ENCODE data around the gene NPIPA5.
"Not testable (repeated sequence)": the region's sequence is repeated elsewhere in the genome, so short reads cannot be mapped to it uniquely, and the experiment has no call there.

Gene NPIPA5

DNA sequence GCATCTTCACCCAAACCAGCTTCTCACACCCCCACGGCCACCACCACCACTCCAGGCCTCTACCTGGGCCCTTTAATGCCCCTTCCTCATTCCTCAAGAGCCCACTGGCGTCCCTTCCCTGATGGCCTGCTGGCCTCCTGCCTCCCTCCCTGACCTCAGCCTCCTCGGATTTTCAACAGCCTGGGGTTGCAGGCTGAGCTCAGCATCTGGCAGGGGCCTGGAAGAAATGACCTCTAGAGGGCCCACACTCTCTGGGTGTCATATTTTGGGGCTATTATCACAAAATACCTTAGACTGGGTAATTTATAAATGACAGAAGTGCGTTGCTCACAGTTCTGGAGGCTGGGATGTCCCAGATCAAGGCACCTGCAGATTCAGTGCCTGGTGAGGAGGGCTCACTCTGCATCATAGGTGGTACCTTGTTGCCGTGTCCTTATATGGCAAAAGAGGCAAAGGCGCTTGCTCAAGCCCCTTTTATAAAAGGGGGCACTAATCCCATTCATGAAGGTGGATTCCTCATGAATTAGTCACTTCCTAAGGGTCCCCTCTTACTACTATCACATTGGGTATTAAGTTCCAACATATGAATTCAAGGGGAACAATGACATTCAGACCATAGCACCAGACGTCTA lies 40.0 kb downstream of the NPIPA5 start:
- H3K27me3 ChIP-seq (ENCODE audit: insufficient read depth, low read length); H3K27ac ChIP-seq (ENCODE audit: low read depth, low read length); H3K4me1 ChIP-seq (ENCODE audit: control insufficient read depth, insufficient read depth, low read length, unreplicated experiment); H3K36me3 ChIP-seq (ENCODE audit: insufficient read depth, low read length); H3K79me2 ChIP-seq (ENCODE audit: control insufficient read depth, insufficient read depth, low read length, unreplicated experiment); H2AFZ ChIP-seq (ENCODE audit: low read length, unreplicated experiment); H3K4me3 ChIP-seq (ENCODE audit: low read depth, low read length): not testable (repeated sequence)

DNA sequence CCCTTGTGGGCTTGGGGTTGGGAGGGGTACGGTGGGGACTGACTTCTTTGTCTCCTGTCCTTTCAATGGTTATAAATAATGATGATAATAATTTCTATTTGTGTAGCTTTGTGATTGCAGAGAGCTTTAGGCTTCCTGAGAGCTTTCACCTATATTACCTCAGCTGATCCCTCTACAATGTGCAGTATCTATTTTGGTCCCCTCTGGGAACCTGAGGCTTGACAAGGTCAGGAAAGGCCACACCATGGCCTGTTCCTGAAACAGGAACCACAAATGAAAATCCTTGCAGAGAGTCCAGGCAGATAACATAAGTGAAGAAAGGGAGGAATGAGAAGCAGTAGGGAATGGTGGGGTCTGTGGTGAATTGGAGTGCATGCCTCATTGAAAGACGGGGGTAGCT lies 42.5 kb downstream of the NPIPA5 start:
- not testable (repeated sequence) for H2AFZ ChIP-seq (ENCODE audit: low read length, unreplicated experiment); H3K27me3 ChIP-seq (ENCODE audit: insufficient read depth, low read length); H3K4me3 ChIP-seq (ENCODE audit: low read depth, low read length); H3K36me3 ChIP-seq (ENCODE audit: insufficient read depth, low read length); H3K79me2 ChIP-seq (ENCODE audit: control insufficient read depth, insufficient read depth, low read length, unreplicated experiment); H3K4me1 ChIP-seq (ENCODE audit: control insufficient read depth, insufficient read depth, low read length, unreplicated experiment); H3K27ac ChIP-seq (ENCODE audit: low read depth, low read length)

GRCh38 chr16:15333969-15334368 lies 44.1 kb downstream of the NPIPA5 start:
- H3K27me3 ChIP-seq (ENCODE audit: insufficient read depth, low read length); H3K27ac ChIP-seq (ENCODE audit: low read depth, low read length): not testable (repeated sequence)

DNA sequence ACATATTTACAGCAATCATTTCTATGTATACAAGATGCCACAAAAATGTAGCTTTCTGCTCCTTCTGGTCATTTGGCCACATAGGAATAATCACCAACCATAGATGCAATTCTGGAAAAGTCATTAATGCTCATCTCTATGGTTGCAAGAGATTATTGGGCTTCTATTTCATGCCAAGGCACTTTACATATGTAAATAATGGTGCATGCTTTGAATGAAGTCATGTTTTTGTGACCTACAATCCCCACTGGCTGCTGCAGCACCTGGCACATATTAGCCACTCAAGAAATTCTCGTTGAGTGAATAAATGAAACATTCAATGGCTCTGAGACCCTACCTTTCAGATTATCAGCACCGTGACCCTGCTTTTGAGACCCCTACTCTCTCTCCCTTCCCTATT lies 47.1 kb downstream of the NPIPA5 start:
- not testable (repeated sequence) for H3K4me3 ChIP-seq (ENCODE audit: low read depth, low read length); H3K36me3 ChIP-seq (ENCODE audit: insufficient read depth, low read length); H2AFZ ChIP-seq (ENCODE audit: low read length, unreplicated experiment); H3K27ac ChIP-seq (ENCODE audit: low read depth, low read length); H3K79me2 ChIP-seq (ENCODE audit: control insufficient read depth, insufficient read depth, low read length, unreplicated experiment); H3K27me3 ChIP-seq (ENCODE audit: insufficient read depth, low read length); H3K4me1 ChIP-seq (ENCODE audit: control insufficient read depth, insufficient read depth, low read length, unreplicated experiment)

More at GRCh38 chr16:15333969-15334368, 44.1 kb downstream of the NPIPA5 start:
- not testable (repeated sequence) for H3K36me3 ChIP-seq (ENCODE audit: insufficient read depth, low read length); H3K4me3 ChIP-seq (ENCODE audit: low read depth, low read length); H2AFZ ChIP-seq (ENCODE audit: low read length, unreplicated experiment); H3K4me1 ChIP-seq (ENCODE audit: control insufficient read depth, insufficient read depth, low read length, unreplicated experiment); H3K79me2 ChIP-seq (ENCODE audit: control insufficient read depth, insufficient read depth, low read length, unreplicated experiment)

GRCh38 chr16:15324954-15325353 lies 53.1 kb downstream of the NPIPA5 start:
- not testable (repeated sequence) for H3K27me3 ChIP-seq (ENCODE audit: insufficient read depth, low read length); H3K36me3 ChIP-seq (ENCODE audit: insufficient read depth, low read length); H2AFZ ChIP-seq (ENCODE audit: low read length, unreplicated experiment); H3K79me2 ChIP-seq (ENCODE audit: control insufficient read depth, insufficient read depth, low read length, unreplicated experiment); H3K4me3 ChIP-seq (ENCODE audit: low read depth, low read length); H3K27ac ChIP-seq (ENCODE audit: low read depth, low read length); H3K4me1 ChIP-seq (ENCODE audit: control insufficient read depth, insufficient read depth, low read length, unreplicated experiment)

DNA sequence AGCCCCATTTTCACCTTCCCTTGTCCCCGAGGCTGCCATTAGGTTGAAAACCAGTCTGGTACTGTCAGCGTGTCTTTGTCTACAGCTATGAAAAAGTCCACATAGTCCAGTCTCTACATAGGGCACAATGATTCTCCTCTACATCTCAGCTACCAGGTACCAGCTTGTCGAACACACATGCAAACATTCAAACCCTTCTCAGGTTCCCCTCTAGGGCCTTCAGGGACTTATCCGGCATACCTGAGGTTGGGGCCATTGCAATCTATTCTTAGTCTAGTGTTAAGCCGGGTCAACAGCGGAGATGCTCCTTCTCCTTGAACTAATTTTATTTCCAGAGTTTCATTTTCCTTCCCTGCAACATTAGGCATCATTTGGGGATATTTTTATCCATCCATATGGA lies 54.7 kb downstream of the NPIPA5 start:
- not testable (repeated sequence) for H3K79me2 ChIP-seq (ENCODE audit: control insufficient read depth, insufficient read depth, low read length, unreplicated experiment); H3K4me1 ChIP-seq (ENCODE audit: control insufficient read depth, insufficient read depth, low read length, unreplicated experiment); H3K36me3 ChIP-seq (ENCODE audit: insufficient read depth, low read length); H3K27ac ChIP-seq (ENCODE audit: low read depth, low read length); H3K4me3 ChIP-seq (ENCODE audit: low read depth, low read length); H3K27me3 ChIP-seq (ENCODE audit: insufficient read depth, low read length); H2AFZ ChIP-seq (ENCODE audit: low read length, unreplicated experiment)

GRCh38 chr16:15321221-15321620 lies 56.9 kb downstream of the NPIPA5 start:
- H3K27ac ChIP-seq (ENCODE audit: low read depth, low read length); H3K36me3 ChIP-seq (ENCODE audit: insufficient read depth, low read length); H2AFZ ChIP-seq (ENCODE audit: low read length, unreplicated experiment); H3K27me3 ChIP-seq (ENCODE audit: insufficient read depth, low read length); H3K79me2 ChIP-seq (ENCODE audit: control insufficient read depth, insufficient read depth, low read length, unreplicated experiment); H3K4me1 ChIP-seq (ENCODE audit: control insufficient read depth, insufficient read depth, low read length, unreplicated experiment); H3K4me3 ChIP-seq (ENCODE audit: low read depth, low read length): not testable (repeated sequence)

GRCh38 chr16:15314562-15314961 lies 63.5 kb downstream of the NPIPA5 start:
- not testable (repeated sequence) for H2AFZ ChIP-seq (ENCODE audit: low read length, unreplicated experiment); H3K36me3 ChIP-seq (ENCODE audit: insufficient read depth, low read length); H3K27me3 ChIP-seq (ENCODE audit: insufficient read depth, low read length); H3K4me1 ChIP-seq (ENCODE audit: control insufficient read depth, insufficient read depth, low read length, unreplicated experiment); H3K79me2 ChIP-seq (ENCODE audit: control insufficient read depth, insufficient read depth, low read length, unreplicated experiment); H3K4me3 ChIP-seq (ENCODE audit: low read depth, low read length); H3K27ac ChIP-seq (ENCODE audit: low read depth, low read length)

Measured in ACC112 (cell line).